Lung microvascular endothelial cell (primary cell): Measurements from ENCODE around the gene ATXN7L3B. TPM values are rescaled to one million over a fixed set of nuclear protein-coding genes. Genes with fewer than 3 reads are reported as not detected.

Experiments
- DNase-seq, 2 donors: peaks; one replicate each; pipeline versions ENCODE4 v3.0.0 to v3.0.0-alpha.2; 2010; ENCODE audit warnings: low read depth in 2 of 2
- total RNA-seq: library from RNA; depleted of rRNA; stranded (reverse); fragments of >200 nt; gene quantifications from 2 replicates; pipeline ENCODE4 v1.2.1, GENCODE V29; 2014

The ATXN7L3B gene
- total RNA-seq, 1 donor from 2014 or later: 26.6 TPM

GRCh38 chr12:74551291-74551690 lies 13.7 kb downstream of the ATXN7L3B start:
- peak in 1 of 2 donors; percentile 19 for DNase-seq

GRCh38 chr12:74552201-74552600 lies 14.6 kb downstream of the ATXN7L3B start:
- DNase-seq: no peak

- no peak for DNase-seq
These were observed 22.1 kb downstream of the ATXN7L3B start for GRCh38 chr12:74559728-74560127.

GRCh38 chr12:74563927-74564326 lies 26.3 kb downstream of the ATXN7L3B start:
- no peak for DNase-seq

- no peak for DNase-seq
These were observed 40.9 kb downstream of the ATXN7L3B start for GRCh38 chr12:74578486-74578885.

- DNase-seq: no peak
These were observed 41.8 kb downstream of the ATXN7L3B start for GRCh38 chr12:74579446-74579845.

- no peak for DNase-seq
These were observed 42.3 kb downstream of the ATXN7L3B start for GRCh38 chr12:74579981-74580380.

GRCh38 chr12:74581439-74581838 lies 43.8 kb downstream of the ATXN7L3B start:
- DNase-seq: no peak

- no peak for DNase-seq
These were observed 46.9 kb downstream of the ATXN7L3B start for GRCh38 chr12:74584483-74585062.

- DNase-seq: no peak
These were observed 48.6 kb downstream of the ATXN7L3B start for GRCh38 chr12:74586251-74586650.
